T-helper 1 cell (primary cell): ENCODE results near the gene COX6B2.

ENCODE experiments used
- DNase-seq, 5 donors: peaks; one replicate each; pipeline ENCODE4 v3.0.0-alpha.2; 2012 to 2020

Gene COX6B2

DNA sequence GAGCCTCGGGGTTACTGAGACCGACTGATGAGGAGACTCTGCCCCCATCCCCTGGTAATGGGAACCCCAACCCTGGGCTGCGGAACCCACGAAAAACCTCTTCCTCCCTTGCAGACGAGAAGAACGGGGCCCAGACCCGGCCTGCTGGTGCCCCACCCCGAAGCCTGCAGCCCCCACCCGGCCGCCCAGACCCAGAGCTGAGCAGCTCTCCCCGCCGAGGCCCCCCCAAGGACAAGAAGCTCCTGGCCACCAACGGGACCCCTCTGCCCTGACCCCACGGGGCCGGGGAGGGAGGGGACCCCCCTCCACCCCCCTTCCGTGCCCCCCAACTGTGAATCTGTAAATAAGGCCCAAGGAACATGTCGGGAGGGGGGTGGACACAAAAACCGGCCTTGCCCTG is 42.7 kb downstream of the COX6B2 start:
- DNase-seq = no peak

DNA sequence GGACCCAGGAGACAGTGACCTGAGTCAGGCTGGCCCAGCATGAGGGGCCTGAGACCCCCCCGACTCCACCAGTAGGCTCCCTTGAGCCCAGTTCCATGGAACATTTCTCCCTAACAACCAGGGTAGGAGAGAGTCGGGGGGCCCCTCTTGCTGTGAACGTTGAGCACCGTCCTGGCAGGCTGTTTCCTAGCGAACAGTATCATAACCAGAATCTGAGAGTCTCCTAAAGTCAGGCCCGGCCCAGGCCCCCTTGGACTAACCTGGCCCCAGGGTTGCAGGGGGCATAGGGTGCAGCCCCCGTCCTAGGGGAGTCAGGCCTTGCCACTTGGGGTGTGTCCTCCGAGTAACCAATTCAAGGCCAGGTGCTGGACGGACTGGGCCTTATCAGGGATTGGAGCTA is 43.1 kb downstream of the COX6B2 start:
- DNase-seq = no peak

DNA sequence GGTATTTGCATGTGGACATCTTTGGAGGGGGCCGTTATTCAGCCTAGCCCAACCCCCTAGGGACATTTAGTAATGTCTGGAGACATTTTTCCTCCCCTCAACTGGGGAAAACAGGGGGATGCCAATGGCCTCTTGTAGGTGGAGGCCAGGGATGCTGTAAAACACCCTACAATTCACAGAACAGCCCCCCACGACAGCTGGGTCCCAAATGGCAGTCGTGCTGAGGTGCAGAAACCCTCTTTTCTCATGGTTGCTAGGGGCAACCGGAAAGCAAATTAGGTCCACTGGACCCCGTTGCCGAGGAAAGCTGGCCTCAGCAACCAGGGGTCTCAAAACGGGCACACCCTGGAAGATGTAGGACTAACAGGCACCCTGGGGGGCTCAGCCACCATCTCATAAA is 44.0 kb downstream of the COX6B2 start:
- no peak for DNase-seq

DNA sequence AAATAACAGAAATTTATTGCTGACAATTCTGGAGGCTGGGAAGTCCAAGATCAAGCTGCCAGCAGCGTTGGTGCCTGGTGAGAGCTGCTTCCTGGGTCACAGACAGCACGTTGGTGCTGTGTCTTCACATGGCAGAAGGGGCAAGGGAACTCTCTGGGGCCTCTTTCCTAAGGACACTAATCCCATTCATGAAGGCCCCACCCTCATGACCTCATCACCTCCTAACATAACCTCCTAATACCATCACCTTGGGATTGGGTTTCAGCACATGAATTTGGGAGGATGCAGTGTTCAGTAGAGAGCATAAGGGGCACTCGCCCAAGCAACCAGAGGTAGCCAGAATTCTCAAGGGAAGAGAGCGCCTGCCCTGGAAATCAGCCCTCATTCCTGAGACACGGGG is 45.1 kb downstream of the COX6B2 start:
- DNase-seq = no peak

DNA sequence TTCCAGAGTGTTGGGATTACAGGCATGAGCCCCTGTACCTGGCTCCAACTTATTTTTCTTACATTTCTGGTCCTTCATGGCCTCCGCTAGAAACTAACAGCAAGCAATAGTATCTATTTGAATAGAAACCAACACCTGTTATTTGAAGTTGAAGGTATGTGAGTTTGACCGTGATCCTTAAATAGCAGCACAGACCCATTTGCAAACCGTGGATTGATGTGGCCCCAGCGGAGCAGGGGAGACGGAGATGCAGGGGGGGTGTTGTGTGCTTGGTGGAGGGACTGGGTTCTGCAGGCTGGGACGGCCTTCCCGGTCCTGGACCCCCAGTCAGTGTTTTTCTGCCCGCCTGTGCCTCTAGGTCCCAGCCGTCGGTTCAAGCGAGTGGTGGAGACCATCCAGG is 46.2 kb downstream of the COX6B2 start:
- no peak for DNase-seq

DNA sequence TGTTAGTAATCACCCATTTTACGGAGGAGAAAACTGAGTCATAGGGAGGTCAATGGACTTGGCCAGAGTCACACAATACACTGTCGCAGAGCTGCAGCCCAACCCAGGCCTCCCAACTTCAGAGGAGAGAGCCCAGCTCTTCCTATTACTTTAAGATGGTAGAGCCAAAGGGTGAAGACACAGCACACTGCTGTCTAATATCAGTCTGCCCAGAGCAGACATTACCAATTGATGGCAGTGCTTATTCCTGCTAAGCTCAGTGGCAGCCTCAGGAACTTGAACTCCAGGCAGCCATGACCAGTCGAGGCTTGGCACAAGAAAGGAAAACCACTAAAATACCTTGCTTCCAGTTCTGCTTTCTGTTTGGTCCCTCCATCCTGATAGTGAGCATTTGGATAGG is 47.8 kb downstream of the COX6B2 start:
- no peak for DNase-seq

DNA sequence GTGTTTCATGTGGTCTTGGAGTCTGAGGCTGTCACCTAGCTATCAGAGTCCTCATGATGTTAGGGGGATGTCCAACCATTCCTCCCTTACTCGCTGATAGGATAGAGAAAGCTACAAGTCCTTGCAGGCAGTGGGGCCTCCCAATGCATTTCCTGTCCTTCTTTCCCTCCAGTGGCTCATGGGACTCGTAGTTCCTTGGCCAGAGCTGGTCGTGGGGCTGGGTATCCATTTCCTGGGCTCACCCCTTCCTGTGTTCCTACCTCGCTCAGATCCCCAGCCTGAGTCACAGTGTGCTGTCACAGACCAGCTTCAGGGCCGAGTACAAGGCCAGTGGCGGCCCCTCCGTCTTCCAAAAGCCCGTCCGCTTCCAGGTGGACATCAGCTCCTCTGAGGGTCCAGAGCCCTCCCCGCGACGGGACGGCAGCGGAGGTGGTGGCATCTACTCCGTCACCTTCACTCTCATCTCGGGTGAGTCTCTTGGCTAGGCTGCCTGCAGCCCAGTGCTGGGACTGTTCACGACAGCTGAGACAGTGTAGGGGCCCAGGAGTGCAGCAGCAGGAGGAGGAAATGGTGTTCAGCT is 48.4 kb downstream of the COX6B2 start:
- DNase-seq = no peak

DNA sequence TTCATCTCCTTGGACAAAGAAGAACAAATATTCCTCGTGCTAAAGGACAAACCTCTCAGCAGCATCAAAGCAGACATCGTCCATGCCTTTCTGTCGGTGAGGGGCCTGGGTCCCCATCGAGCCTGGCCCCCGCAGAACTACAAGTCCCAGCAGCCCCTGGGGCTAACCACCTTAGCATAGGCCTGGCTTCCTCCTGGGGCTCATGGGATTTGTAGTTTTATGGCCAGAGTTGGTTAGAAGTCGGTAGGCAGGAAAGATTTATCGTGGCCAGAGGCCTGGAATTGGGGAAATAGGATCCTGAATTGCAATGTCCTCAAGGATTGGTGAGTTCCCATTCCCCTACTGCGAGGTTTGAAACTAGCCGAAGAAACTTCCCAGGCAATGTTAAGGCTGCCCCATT is 49.0 kb downstream of the COX6B2 start:
- peak in 4 of 5 donors; percentile 35 to 56 (median 40) for DNase-seq

DNA sequence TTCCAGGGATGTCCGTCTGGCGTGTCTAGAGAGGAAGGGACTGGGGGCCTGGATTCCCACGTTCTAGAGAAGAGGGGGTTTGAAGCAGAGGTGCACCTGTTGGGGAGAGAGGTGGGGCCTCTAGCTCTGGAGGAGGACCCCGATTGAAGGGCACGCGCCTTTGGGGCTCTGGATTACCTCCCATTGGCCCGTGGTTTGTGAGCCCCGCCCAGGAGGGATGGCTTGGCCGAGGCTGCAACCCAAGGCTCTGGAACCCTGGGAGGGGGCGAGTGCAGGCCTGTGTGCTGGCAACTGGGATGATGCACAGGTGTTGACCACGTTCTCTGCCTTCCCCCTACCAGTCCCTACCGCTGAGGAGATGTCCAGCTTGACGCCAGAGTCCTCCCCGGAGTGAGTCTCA is 49.5 kb downstream of the COX6B2 start:
- no peak for DNase-seq

DNA sequence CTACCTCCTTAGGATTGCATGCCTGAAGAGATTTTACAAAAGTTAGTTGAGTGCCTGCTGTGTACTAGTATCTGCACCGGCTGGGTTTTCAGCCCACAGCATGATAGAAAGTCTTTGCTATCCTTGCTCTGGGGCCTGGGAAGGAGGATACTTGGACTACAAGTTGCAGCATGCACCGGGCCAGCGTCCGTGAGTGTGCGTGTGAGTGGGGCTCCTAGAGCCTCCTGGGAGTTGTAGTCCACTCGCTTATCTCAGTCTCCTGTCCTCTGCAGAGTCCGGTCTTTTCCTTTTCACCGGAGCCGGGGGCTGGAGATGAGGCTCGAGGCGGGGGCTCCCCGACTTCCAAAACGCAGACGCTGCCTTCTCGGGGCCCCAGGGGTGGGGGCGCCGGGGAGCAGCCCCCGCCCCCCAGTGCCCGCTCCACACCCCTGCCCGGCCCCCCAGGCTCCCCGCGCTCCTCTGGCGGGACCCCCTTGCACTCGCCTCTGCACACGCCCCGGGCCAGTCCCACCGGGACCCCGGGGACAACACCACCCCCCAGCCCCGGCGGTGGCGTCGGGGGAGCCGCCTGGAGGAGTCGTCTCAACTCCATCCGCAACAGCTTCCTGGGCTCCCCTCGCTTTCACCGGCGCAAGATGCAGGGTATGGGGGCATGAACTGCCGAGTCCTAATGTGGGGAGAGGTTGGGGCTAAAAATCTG is 50.1 kb downstream of the COX6B2 start:
- DNase-seq = peak in 1 of 5 donors; percentile 41

DNA sequence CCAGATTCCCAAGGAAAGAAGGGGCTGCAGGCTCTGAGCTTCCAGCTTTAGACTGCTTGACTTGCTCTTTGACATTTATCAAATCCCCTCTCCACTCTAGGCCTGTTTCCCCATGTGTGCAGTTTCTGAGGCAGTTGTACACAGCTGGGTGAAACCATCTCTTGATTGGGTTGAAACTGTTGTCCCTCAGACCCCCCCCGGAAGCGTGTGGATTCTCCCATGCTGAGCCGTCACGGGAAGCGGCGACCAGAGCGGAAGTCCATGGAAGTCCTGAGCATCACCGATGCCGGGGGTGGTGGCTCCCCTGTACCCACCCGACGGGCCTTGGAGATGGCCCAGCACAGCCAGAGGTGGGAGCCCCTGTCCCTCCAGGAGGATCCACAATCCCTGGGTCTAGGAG is 51.0 kb downstream of the COX6B2 start:
- no peak for DNase-seq

DNA sequence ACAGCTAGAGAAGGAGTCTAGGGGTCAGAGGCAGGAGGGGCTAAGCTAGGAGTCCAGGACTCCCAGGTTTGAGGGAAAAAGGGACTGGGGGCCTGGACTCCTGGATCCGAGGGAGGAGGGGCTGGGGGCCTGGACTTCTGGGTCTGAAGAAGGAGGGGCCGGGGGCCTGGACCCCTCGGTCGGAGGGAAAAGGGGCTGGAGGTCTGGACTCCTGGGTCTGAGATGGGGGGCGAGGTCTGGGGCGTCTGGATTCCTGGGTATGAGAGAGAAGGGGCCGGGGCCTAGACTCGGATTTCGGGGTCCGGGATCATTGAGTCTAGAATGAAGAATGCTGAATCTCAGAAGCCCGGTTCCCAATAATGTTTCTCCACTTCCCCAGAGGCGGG is 52.2 kb downstream of the COX6B2 start:
- no peak for DNase-seq

DNA sequence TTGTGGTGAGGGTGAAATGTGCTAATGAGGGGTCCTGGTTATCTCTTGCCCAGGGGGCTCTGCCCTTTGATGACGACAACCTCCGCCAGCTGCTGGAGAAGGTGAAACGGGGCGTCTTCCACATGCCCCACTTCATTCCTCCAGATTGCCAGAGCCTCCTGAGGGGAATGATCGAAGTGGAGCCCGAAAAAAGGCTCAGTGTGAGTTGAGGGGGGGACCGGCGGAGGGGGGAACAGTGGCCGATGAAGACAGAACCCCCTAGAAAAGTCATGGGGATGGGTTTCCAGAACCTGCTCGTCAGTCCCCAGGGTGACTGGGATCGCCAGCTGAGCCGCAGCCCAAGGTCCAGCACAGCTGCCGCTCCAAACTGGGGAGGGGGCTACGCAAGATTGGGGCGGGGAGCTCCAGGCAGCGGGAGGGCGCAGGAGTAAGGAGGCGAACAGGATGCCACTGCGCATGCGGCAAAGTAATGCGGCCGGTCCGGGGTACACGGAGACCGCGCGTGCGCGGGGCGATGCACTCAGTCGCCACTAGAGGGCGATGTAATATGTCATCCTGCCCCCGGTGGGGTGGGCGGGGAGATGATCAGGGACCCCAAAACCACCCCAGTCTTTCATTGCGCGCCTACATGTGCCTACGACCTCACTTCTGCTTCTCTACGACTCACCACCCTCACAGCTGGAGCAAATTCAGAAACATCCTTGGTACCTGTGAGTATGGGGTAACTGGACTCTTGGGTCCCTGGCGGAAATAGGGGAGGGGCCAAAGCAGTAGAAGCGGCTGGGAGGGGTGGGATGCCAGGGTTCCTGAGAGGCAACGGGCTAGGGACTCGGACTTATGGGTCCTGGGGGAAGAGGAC is 52.8 kb downstream of the COX6B2 start:
- peak; percentile 79 to 93 (median 87) for DNase-seq

DNA sequence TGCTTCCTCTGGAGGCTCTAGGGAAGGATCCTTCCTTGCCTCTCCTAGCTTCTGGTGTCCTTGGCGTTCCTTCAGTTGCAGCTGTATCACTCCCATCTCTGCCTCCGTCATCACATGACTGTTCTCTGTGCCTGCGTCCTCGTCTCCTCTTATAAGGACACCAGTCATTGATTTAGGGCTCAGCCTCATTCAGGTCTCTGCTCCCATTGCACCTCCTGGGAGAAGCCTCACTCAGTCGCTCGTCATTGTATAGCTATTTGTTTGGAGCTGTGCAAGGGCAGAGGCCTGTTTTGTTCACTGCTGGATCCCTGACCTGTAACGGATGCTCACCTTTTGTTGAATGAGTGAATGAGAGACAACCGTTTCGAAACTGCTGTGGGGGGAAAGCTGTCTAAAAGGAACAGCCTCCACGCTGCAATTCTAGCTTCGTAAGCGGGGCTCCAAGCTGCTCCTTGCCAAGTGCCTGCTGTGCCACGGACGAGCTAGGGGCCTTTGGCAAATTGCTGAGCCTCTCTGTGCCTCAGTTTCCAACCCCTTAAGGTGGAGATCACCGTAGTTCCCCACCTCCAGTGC is 53.5 kb downstream of the COX6B2 start:
- DNase-seq = no peak

DNA sequence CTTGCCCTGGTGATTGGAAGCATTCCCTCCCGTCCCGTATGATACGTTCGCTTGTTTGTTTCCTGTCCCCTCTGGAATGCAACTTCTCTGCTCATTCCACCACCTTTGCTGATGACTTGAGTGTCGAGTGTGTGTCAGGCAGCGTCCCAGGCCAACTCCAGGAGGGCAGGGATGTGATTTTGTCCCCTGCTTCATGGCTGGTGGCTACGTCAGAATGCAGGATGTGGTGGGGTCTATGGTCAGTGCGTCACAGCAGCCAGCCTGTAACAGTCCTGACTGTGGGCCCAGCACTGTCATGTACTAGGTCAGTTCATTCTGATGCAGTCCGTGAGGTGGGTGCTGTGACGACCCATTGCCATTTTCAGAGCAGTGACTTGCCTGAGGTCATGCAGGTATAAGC is 54.5 kb downstream of the COX6B2 start:
- DNase-seq = no peak
